NOMO-1 (cell line): ENCODE data around the gene CALML3.

Source experiments
- DNase-seq, 2 experiments: peaks; one replicate each; lab custom pipeline; 2025; ENCODE audit not compliant: unreplicated experiment in 2 of 2; lab: John Stamatoyannopoulos, UW

CALML3 gene

DNA sequence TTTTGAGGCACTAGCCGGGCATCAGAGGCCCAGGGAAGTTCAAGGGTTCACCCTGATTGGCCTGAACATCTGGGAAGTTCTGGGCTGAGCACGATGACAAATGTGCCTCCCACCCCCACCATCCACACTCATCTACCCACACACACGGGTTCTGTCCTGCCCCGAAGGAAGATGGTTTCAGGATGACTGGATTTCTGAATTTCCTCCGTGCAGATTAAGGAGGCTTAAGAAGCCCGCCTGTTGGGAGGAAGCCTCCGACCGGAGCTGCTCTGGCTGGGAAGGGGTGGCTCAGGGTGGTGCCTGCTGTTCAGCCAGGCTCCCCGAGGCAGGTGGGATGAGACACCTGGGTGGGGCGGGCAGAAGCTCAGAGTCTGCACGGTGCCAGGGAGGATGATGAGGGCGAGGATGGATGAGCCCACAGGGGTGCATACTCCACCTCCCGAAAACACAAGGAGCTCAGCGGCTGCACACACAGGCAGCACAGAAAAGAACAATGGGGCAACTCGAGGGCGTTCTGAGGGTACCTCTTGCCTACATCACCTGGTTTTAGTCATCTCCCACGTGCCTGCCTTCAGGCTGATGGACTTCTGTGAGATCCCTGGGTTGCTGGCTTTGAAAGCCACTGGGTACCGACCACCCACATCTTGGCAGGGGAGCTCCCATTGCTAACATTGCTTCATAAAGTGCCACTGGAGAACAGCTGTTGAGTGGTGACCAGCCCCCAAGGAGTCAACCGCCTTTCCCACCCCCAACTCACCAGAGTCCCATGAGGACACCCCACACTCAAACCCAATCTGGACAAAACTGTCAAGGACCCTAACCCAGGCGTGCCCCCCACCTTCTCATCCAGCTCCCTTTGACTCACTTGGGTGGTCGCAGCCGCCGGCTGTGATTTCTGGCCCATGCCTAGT is 41.2 kb downstream of the CALML3 start:
- DNase-seq: no peak

DNA sequence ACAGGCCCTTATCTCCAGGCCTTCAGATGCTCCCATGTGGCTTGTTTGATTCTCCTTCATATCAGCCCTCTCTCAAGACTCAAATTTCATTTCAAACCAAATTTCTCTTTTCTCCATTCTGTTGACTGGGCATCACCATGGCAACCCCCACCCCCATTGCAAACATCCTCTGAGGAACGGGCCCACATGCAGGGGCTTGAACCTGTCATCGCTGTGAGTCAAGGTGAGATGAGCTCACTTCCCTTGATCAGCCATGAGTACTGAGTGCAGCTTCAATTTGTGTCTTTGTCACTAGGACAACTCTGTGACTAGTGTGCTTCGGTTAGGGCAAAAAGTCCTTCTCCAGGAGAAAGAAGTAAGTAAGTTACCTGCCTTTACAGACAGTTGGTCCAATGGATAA is 41.9 kb downstream of the CALML3 start:
- no peak for DNase-seq

DNA sequence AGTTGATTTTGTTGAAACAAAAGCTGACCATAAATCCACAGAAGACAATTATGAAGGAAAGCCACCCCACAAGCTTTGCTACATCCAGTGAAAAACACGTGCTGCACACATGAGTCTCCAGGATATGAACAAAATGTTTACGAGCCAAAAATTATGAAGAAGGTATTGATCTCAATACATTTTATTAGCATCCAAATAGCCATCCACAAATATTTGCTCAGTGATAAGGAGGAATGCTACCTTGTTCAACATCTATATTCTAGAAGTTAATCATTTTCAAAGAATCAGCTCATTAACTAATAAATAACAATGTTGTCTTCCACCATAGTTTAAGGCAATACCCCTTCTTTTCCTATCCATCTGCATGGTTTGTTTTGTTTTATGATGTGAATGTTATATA is 42.7 kb downstream of the CALML3 start:
- no peak for DNase-seq

DNA sequence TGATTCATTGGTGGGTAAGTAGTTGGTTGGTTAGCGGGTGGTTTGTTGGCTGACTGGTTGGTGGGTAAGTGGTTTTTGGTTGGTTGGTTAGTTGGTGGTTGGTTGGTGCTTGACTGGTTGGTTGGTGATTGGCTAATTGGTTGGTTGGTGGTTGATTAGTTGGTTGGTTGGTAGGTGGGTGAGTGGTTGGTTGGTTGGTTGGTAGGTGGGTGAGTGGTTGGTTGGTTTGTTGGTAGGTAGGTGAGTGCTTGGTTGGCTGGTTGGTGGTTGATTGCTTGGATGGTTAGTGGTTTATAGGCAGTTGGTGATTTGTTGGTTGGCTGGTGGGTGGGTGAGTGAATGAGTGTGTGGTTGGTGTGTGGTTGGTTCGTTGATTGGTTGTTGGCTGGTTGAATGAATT is 44.2 kb downstream of the CALML3 start:
- no peak for DNase-seq

DNA sequence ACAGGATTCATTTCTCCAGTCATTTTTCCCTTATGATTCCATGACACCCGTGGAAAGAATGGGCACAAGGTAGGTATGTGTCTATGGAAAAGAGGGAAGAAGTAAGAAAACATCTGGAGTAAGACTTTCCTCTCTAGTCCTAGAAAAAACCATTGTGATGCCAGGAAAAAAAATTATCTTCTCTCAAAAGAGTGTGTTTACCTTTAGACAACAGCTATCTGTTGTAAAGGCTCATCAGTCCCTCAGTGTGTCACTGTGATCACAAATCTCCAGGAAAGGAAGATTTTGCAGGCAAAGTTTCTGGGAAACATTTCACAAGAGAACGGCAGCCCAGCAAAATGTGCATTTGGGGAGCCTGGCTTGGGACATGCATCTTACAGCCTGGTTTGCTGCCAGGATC is 44.8 kb downstream of the CALML3 start:
- no peak for DNase-seq

DNA sequence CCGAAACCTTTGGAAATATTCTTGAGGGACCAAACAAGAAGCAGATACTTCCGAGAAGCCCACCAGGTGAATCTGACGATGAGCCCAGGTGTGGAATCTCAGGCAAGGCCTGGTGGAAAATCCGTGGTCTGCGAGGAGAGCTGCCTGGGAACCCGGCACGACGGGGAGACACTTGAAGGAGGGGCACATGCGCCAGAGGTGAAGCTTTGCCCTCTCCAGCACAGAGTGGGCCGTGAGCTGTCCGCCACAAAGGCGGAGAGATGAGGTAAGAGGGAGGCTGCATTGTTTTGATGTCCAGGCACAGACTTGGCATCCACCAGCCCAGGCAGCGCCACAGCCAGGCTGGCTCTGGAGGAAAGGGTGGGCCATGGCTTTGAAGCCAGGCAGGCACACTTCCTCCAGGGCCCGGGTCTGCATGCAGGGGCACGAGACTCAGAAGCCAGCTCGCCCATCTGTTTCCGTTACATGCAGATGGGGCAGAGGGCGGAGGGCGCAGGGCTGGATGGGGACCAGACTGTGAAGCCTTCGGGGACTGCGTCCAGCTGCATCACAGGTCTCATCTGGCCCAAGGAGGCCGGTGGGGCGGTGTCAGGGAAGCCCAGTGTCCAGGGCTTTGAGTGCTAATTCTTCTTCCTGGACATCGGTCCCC is 45.4 kb downstream of the CALML3 start:
- no peak for DNase-seq

DNA sequence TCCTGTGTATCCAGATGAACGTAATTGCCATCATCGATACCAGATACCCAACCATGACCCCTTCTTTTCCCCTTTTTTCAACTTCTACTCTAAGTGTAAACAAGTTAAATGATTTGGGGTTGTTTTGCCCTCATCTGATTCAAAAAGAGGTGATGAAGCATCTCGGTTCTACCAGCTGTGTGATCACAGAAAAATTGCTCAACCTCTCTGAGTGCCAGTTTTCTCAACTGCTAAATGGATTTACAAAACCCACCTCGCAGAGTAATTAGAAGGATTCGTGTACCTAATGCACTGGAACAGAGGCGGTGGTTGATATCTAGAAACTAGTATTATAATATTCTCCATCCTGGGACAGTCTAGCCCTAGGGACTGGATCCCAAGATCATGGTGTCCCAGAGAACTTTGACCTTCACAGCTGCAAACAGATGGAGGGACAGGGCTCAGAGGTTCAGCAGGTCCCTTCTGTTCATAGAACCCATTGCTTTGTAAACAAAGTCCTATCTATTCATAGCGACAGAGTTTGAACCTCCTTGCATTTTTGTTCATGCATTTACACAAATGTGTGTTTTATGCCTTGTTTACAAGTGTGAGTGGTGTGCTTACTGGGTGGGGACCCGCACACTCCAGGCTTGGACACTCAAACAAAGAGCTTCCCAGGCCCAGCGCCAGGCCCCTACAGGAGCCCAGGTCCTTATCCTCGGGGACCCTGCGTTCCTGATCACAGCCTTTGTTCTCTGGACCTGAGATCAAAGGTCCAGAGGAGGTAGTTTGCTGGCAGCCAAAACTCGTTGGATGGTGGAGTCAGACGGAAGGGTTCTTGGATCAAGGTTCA is 46.4 kb downstream of the CALML3 start:
- DNase-seq: no peak

DNA sequence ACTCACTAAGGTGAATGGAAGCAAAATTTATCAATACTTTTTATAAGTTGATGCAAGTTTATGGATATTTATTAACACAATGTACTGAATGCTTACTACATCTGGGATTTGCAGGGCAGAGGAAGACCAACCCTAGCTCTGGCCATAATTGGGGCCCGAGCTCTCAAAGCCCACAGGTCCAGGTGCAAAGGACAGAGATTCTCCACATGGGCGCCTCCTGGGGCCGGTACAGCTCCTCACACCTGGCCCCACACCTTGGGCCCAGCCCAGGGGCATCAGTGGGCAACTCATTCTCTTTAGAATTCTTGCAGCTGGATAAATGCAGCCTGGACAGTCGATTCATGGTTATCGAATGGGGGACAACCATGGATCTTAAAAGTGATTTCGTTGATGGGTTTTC is 47.1 kb downstream of the CALML3 start:
- no peak for DNase-seq

DNA sequence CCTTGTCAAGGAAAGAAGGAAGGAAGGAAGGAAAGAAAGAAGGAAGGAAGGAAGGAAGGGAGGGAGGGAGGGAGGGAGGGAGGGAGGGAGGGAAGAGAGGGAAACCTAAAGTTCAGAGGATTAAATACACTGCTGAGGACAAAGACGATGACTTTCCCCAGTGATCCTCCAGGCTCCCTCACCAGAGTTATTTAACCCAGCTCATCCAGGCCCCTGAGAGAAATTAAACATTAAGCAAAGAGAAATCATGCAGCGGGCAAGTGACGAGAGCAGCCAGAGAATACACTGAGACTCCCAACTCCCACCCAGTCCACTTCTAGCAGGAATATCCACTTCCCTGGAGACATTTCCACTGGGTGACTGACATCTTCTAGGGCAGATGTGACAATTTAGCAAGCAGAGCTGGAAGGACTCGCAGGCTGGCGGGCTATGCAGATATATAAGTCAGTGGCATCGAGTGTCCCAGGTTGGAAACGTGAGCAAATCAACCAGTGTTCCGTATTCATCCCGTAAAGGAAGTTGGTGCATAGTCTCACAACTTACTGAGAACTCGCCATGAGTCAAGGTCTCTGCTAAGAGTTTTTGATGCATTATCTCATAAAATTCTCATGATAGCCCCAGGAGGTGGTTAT is 48.7 kb downstream of the CALML3 start:
- no peak for DNase-seq

DNA sequence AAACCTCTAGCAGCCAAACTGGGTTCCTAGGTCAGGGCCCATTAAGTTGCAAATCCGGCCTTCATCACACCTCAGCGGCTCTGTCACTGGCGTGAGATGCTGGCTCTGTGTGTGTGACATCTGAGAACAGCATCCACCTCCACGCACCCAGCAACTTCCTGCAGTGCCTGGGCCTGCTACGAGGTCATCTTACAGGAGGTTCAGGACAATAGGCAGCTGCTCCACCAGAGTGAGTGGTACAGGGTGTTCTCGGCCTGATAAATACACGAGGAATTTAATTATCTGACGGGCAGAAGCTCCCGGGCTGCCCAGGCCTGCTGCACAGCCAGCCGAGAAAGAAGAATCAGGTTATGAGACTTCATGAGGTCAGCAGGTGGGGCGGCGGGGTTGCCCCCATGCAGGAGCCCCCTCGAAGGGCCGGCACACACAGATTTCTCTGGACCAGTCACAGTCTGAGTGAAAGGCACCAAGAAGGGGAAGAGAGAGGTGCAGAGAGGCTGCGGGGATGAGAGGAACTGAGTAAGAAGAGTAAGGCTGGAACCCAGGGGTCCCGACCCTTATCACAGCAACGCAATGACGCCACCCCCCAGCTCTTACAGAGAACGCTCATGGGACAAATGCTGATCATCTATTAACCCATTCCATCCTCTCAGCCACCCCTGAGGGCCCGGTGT is 49.3 kb downstream of the CALML3 start:
- DNase-seq: no peak

DNA sequence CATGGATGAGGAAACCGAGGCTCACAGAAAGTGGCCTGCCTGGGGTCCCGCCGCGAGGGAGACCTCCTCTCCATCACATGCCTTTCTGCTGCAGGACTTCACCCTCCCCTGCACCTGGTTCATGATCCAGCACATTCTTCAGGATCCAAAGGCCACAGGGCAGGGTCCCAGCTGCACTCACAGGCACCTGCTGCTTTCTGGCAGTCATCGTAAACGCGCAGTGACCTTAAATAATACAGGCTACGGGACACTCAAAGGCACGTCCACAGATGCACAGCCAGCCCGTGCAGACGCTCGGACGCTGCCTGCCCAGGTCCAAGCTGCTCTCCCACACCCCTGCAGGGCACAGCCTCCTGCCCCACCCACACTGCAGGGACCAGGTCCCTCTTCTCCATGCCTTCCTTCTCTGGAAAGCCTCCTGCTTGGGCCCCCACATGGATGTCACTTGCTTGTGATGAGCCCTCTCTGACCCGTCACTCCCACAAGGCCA is 49.9 kb downstream of the CALML3 start:
- DNase-seq: no peak

DNA sequence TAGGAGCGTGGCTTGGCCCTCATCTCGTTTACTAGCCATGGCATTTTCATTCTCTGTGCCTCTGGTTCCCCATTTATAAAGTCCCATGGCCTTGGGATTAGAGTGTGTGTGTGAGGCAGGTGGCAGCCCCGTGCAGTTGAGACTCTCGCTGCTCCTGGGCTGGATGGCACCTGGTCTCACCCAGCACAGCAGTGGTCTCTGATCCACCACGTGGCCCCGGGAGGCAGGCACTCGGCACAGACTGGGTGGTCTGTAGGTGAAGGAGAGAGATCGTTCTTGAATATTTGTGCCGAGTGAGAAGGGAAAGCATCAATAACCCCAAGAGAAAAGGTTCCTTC is 50.4 kb downstream of the CALML3 start:
- DNase-seq: no peak

DNA sequence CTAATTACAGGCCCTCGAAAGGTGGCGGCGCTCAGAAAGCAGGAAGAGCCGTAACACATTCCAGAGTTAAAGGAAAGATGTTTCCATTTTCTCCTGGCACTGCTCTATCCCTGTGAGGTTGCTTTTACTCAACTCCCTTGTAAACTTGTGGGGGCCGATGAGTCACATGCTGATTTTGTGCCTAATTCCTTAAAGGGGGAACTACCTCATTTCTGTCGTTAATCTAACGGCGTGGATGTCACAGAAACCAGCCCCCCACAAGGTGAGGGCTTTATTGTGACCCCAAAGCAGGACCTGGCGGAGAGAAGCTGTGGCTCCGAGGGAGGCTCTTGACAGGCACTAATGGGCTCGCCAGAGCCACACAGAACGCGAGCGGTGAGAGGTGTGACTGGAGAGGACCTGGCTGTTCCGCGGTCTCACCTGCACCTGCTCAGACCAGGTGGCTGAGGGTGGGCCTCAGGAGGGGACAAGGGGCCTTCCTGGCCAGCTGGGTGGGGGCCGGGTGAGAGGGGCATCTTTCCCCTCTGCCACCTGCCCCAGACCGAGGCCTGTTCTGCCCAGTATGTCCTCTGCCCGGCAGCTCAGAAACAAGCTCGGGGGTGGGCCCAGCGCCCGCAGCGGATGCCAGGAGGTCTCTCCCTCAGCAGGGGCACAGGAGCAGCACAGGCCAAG is 50.9 kb downstream of the CALML3 start:
- peak in 1 of 2 experiments; percentile 9 for DNase-seq

DNA sequence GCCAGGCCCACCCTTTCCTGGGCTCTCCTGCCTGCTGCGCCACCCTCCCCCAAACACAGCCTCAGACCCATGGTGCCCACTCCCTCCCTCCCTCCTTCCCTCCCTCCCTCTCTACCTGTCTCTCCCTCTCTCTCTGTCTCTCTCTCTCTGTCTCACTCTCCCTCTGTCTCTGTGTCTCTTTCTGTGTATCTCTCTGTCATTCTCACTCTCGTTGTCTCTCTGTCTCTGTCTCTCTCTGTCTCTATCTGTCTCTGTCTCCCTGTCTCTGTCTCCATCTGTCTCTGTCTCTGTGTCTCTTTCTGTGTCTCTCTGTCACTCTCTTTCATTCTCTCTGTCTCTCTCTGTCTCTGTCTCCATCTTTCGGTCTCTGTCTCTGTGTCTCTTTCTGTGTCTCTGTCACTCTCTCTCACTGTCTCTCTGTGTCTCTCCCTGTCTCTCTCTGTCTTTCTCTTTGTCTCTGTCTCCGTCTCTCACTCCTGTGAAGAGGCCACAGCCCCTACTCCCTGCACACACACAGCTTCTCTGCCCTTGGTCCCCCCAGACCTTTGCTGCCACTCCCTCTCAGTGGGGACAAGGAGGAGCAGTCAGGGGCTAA is 51.5 kb downstream of the CALML3 start:
- DNase-seq: no peak
